ENCODE measurements around the gene LPCAT1. TPM values are rescaled to one million over a fixed set of nuclear protein-coding genes. Genes with fewer than 3 reads are reported as not detected.

The LPCAT1 gene
- total and polyA plus RNA-seq, 2 donors (not counting 3 experiments of a cell fraction or from before 2014, with no cell fraction given) = 28.9 to 57.2 TPM

GRCh38 chr5:1431896-1432295 lies 91.9 kb downstream of the LPCAT1 start:
- ChIA-PET POLR2A (no interaction called here), CTCF (no interaction called here)
- dilution Hi-C loops (cut with MboI; ENCODE audit: extremely low pct_ligation_motif_present, low sequenced_read_pairs) (no loop called here), intact Hi-C loops (cut with micrococcal nuclease) (no loop called here)
- Histone ChIP-seq H3K9me3 (replicated peaks; ENCODE audit: control insufficient read depth, insufficient read depth, low read length) (peaks cover 2% of the 10 kb centered on the region), H3K36me3 (ENCODE audit: control insufficient read depth in 2 of 2, extremely low read depth in 1 of 2, insufficient read depth in 2 of 2, low read length in 2 of 2) (no peaks in the 10 kb centered on the region), H4K20me1 (replicated peaks; ENCODE audit: control insufficient read depth, extremely low read depth, insufficient read depth, low read length) (no peaks in the 10 kb centered on the region), H2AFZ (ENCODE audit: low read depth, low read length) (no peak overlapping the region), H3K4me3 (replicated peaks in 1 of 3; ENCODE audit: insufficient read depth in 1 of 3, low read depth in 1 of 3, low read length in 3 of 3) (no peak overlapping the region), H3K9ac (replicated peaks; ENCODE audit: extremely low read depth, insufficient read depth, low read length) (no peak overlapping the region), H3K27me3 (ENCODE audit: control insufficient read depth in 2 of 2, insufficient read depth in 2 of 2, low read length in 2 of 2) (no peaks in the 10 kb centered on the region), H3K79me2 (ENCODE audit: control insufficient read depth, insufficient read depth, low read length) (no peaks in the 10 kb centered on the region), H3K27ac (ENCODE audit: insufficient read depth, low read depth, low read length) (no peak overlapping the region), H3K9me1 (replicated peaks; ENCODE audit: control insufficient read depth, extremely low read depth, insufficient read depth, low read length) (no peaks in the 10 kb centered on the region), H3K4me2 (ENCODE audit: insufficient read depth, low read length) (no peak overlapping the region), H3K4me1 (ENCODE audit: control insufficient read depth, extremely low read depth, insufficient read depth, low read length) (no peaks in the 10 kb centered on the region)
- FAIRE-seq (no peak), DNase-seq (ENCODE audit: low read depth, low spot score) (no peak)
- no TSS peak for BruUV-seq (replicated peaks)
- TF ChIP-seq FOS (IDR thresholded peaks at IDR 0.05; ENCODE audit: borderline replicate concordance, insufficient read depth, low read length) (no peak), MYC (IDR thresholded peaks at IDR 0.05; ENCODE audit: low read depth, low read length) (no peak), POLR2A (IDR thresholded peaks at IDR 0.05; ENCODE audit: low read depth, low read length) (no peak), GATA2 (IDR thresholded peaks at IDR 0.05; ENCODE audit: insufficient read depth, insufficient read length, low read depth, low read length) (no peak), POLR2AphosphoS5 (IDR thresholded peaks at IDR 0.05; ENCODE audit: insufficient read depth, low read depth, low read length) (no peak), CTCF (IDR thresholded peaks at IDR 0.05; ENCODE audit: extremely low read depth in 1 of 2, insufficient read depth in 1 of 2, low read depth in 1 of 2, low read length in 2 of 2) (no peak), EZH2 (IDR thresholded peaks at IDR 0.05; ENCODE audit: borderline replicate concordance, low read depth, low read length, severe bottlenecking) (no peak), MAX (IDR thresholded peaks at IDR 0.05; ENCODE audit: insufficient read depth, insufficient read length) (no peak), JUN (IDR thresholded peaks at IDR 0.05; ENCODE audit: borderline replicate concordance, insufficient read depth, insufficient read length, low read depth) (no peak)
